ENCODE data around the gene FOSL1. TPM values are rescaled to one million over a fixed set of nuclear protein-coding genes. Genes with fewer than 3 reads are reported as not detected.
A peak's percentile ranks its signal among the peaks of the same experiment; 100 is the strongest.

The FOSL1 gene
- total RNA-seq, 1 experiment from 2014 or later = 2.7 TPM

- Histone ChIP-seq H3K9me3 (no peaks in the 10 kb centered on the region), H3K4me1 (no peaks in the 10 kb centered on the region), H3K4me3 (ENCODE audit: low read depth, low read length) (no peak within 1 kb of the TSS), H3K36me3 (ENCODE audit: control insufficient read depth, insufficient read depth, low read length) (peaks cover 1% of the 10 kb centered on the region), H3K27me3 (replicated peaks; ENCODE audit: control insufficient read depth, insufficient read depth, low read length) (no peaks in the 10 kb centered on the region)
- no peak for TF ChIP-seq CTCF (IDR thresholded peaks at IDR 0.05; ENCODE audit: insufficient read depth in 1 of 2, low read depth in 1 of 2, low read length in 1 of 2, severe bottlenecking in 1 of 2, unreplicated experiment in 1 of 2)
- ChIA-PET CTCF (interaction anchor here (1.3 to 1.9 kb wide), 2 partner anchors 9 to 20 kb away, joined by 5 to 7 read pairs; partner anchors contain the start of genes FIBP and MUS81), POLR2A (interaction anchor here (0.6 to 0.7 kb wide), 2 partner anchors 11 to 20 kb away, joined by 3 read pairs; no protein-coding TSS in a partner anchor)
- Mint-ChIP-seq H3K27me3 (ENCODE audit: insufficient read depth, unreplicated experiment) (no peaks in the 10 kb centered on the region), H3K36me3 (ENCODE audit: insufficient read depth, unreplicated experiment) (peaks cover 31% of the 10 kb centered on the region), H3K9me3 (ENCODE audit: unreplicated experiment) (no peaks in the 10 kb centered on the region), H3K27ac (ENCODE audit: unreplicated experiment) (no peak within 1 kb of the TSS), H3K4me1 (ENCODE audit: low read depth, unreplicated experiment) (peaks cover 4% of the 10 kb centered on the region), H3K4me3 (ENCODE audit: unreplicated experiment) (no peak within 1 kb of the TSS)
- BruUV-seq (replicated peaks) = no TSS peak
- intact Hi-C loops (cut with micrococcal nuclease; ENCODE audit: unreplicated experiment) = no loop called here
- no peak for DNase-seq
Observed at GRCh38 chr11:65879617-65880016, 20.6 kb downstream of the FOSL1 start, which contains the start of gene CTSW. CTSW (plus strand) TSS chr11:65879837; CDS start chr11:65879855, 18 bp downstream.

GRCh38 chr11:65873318-65874156 lies 26.7 kb downstream of the FOSL1 start:
- H3K4me1 ChIP-seq = 0 out of 2 replicates have a peak, but pooled peaks cover 3% of the 10 kb centered on the region
- POLR2A ChIA-PET = interaction anchor here (0.6 to 1.0 kb wide), 3 partner anchors 14 to 212 kb away, joined by 3 to 5 read pairs (median 4); partner anchors contain the start of gene FIBP
- Mint-ChIP-seq H3K4me3 (ENCODE audit: unreplicated experiment) (peak overlapping the region; percentile 76), H3K27me3 (ENCODE audit: insufficient read depth, unreplicated experiment) (no peaks in the 10 kb centered on the region), H3K27ac (ENCODE audit: unreplicated experiment) (peak overlapping the region; percentile 77), H3K9me3 (ENCODE audit: unreplicated experiment) (no peaks in the 10 kb centered on the region), H3K36me3 (ENCODE audit: insufficient read depth, unreplicated experiment) (peaks cover 27% of the 10 kb centered on the region), H3K4me1 (ENCODE audit: low read depth, unreplicated experiment) (peaks cover 6% of the 10 kb centered on the region)
- no peaks in the 10 kb centered on the region for H3K36me3 ChIP-seq (ENCODE audit: control insufficient read depth, insufficient read depth, low read length)
- H3K27me3 ChIP-seq (replicated peaks; ENCODE audit: control insufficient read depth, insufficient read depth, low read length) = no peaks in the 10 kb centered on the region
- intact Hi-C loops (cut with micrococcal nuclease; ENCODE audit: unreplicated experiment) = no loop called here
- DNase-seq = peak; percentile 89 to 95
- CTCF ChIA-PET = interaction anchor here (1.2 to 2.1 kb wide), 3 partner anchors 11 to 15 kb away, joined by 6 to 10 read pairs (median 7); partner anchors contain the start of genes FIBP and MUS81
- no peaks in the 10 kb centered on the region for H3K9me3 ChIP-seq
- peak overlapping the region; percentile 53 for H3K4me3 ChIP-seq (ENCODE audit: low read depth, low read length)
- no peak for TF ChIP-seq CTCF (IDR thresholded peaks at IDR 0.05; ENCODE audit: insufficient read depth in 1 of 2, low read depth in 1 of 2, low read length in 1 of 2, severe bottlenecking in 1 of 2, unreplicated experiment in 1 of 2)
- no TSS peak for BruUV-seq (replicated peaks)

- no TSS peak for BruUV-seq (replicated peaks)
- POLR2A ChIA-PET = no interaction called here
- Mint-ChIP-seq H3K27me3 (ENCODE audit: insufficient read depth, unreplicated experiment) (no peaks in the 10 kb centered on the region), H3K4me3 (ENCODE audit: unreplicated experiment) (peak within 1 kb of the TSS; percentile 76), H3K9me3 (ENCODE audit: unreplicated experiment) (no peaks in the 10 kb centered on the region), H3K4me1 (ENCODE audit: low read depth, unreplicated experiment) (peaks cover 6% of the 10 kb centered on the region), H3K36me3 (ENCODE audit: insufficient read depth, unreplicated experiment) (peaks cover 30% of the 10 kb centered on the region), H3K27ac (ENCODE audit: unreplicated experiment) (peak within 1 kb of the TSS; percentile 77)
- Histone ChIP-seq H3K9me3 (no peaks in the 10 kb centered on the region), H3K4me3 (ENCODE audit: low read depth, low read length) (peak within 1 kb of the TSS; percentile 53), H3K36me3 (ENCODE audit: control insufficient read depth, insufficient read depth, low read length) (no peaks in the 10 kb centered on the region), H3K4me1 (0 out of 2 replicates have a peak, but pooled peaks cover 3% of the 10 kb centered on the region), H3K27me3 (replicated peaks; ENCODE audit: control insufficient read depth, insufficient read depth, low read length) (no peaks in the 10 kb centered on the region)
- no peak for TF ChIP-seq CTCF (IDR thresholded peaks at IDR 0.05; ENCODE audit: insufficient read depth in 1 of 2, low read depth in 1 of 2, low read length in 1 of 2, severe bottlenecking in 1 of 2, unreplicated experiment in 1 of 2)
- CTCF ChIA-PET = interaction anchor here (1.9 to 4.0 kb wide), 3 partner anchors 13 to 16 kb away, joined by 7 to 39 read pairs (median 10); partner anchors contain the start of genes FIBP and MUS81
- DNase-seq = no peak
- intact Hi-C loops (cut with micrococcal nuclease; ENCODE audit: unreplicated experiment) = no loop called here
Observed at GRCh38 chr11:65872586-65873317, 27.4 kb downstream of the FOSL1 start, which contains the start of gene EFEMP2. EFEMP2 (minus strand) TSS chr11:65872800; CDS start chr11:65872354, 446 bp downstream.

All from Caco-2 (cell line).